GM21619 (cell line): ENCODE results near the gene AKNA.

ENCODE experiments used
- ATAC-seq: cut with Tn5 transposase; IDR thresholded peaks from one replicate; pipeline ENCODE4 v1.9.1; 2021; ENCODE audit not compliant: unreplicated experiment

Gene AKNA

DNA sequence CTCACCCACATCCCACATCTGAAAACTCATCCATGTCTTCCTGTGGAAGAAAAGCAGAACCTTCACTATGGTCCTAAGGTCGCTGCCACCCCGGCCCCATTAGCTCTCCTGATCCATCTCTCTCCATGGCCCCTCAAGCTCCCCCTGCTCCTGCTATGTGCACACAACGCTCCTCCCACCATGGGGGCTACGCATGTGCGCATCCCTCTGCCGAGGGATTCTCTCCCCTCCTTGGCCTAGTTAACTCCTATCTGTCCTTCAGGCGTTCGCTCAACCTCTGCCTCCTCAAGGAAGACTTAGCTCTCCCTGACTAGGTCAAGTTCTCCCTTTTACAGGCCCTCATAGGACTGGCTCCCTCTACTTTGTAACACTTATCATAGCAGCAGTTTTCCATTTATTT, 9.8 kb downstream of the AKNA start:
- ATAC-seq = no peak

DNA sequence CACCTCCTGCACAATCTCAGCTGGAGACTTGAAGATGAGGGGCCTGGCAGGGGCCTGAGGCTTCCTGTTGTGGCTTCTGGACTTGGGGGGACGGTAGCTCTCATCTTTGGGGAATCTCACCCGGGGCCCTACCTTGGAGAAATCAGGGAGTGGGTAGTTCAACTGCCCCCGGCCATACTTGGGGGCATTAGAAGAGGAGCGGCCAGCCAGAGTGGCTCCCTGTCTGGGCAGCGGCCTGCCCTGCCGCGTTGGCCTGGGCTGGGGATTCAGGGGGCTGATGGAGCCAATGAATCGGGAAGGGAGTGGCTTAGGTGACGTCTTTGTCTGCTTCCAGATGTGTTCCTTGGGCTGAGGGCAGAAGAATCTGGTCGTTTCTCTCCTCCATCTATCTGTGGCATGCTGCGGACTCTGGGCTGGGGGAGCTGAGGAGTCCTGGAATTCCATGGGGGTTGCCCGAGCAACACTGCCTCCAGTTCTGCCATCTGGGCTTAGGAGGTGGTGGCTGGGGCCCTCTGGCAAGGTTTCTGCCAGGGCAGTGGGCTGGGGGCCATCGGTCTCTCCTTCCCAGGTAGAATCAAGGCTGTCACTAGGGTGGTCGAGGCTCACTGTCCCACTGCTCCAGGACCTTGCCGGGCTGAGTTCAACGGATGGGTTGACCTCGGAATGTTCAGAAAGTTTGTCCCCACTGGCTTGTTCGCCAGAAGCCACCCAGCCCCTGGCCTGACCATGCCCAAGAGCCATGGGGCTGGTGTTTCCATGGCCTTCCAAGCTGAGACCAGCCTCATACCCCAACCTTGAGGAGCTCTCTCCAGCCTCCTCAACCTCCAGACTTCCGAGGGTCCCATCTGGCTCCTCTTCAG, 11.0 kb downstream of the AKNA start:
- no peak for ATAC-seq

DNA sequence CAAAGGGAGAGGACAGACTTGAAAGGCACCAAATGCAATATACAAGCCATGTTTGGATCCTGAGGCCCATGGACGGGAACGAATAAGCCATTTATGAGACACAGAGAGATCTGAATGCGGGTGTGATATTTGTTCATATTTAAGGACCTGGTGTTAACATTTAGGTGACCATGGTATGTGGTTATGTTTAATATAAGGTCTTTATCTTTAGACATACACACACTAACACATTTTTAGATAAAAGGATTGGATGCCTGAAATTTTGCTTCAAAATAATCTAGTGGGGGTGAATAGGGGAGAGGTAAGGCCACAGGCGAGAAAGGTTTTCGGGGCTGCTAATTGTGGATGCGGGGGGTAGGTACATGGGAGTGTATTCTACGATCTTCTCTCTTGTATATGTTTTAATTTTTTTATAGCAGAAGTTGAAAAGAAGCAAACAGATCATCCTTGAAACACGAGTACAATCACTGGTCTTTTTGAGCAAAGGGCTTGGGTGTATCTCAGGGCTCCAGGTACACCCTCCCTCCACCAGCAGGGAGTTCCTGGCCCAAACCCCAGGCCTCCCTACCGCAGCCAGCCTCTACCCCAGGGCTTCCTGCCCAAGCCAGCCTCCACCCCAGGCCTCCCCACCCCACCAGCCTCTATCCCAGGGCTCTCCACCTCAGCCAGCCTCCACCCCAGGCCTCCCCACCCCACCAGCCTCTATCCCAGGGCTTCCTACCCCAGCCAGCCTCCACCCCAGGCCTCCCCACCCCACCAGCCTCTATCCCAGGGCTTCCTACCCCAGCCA, 12.2 kb downstream of the AKNA start:
- ATAC-seq = no peak

DNA sequence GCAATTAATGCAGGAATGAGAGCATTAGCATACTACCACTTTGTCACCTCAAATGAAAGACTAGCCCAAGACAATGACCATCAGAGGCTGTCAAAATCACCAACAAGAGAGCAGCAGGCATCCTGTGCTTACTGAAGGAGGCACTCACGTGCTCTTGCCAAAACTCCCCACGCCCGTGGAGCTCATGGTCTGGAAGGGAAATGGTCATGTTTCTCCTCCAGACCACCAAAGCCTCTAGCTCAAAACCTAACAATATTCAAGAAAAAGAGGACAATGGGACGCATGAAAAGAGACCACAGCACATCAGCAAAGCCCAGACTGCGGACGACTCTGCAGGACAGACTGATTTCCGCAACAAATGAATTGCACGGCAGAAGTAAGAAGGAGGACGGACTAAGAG, 12.8 kb downstream of the AKNA start:
- no peak for ATAC-seq

DNA sequence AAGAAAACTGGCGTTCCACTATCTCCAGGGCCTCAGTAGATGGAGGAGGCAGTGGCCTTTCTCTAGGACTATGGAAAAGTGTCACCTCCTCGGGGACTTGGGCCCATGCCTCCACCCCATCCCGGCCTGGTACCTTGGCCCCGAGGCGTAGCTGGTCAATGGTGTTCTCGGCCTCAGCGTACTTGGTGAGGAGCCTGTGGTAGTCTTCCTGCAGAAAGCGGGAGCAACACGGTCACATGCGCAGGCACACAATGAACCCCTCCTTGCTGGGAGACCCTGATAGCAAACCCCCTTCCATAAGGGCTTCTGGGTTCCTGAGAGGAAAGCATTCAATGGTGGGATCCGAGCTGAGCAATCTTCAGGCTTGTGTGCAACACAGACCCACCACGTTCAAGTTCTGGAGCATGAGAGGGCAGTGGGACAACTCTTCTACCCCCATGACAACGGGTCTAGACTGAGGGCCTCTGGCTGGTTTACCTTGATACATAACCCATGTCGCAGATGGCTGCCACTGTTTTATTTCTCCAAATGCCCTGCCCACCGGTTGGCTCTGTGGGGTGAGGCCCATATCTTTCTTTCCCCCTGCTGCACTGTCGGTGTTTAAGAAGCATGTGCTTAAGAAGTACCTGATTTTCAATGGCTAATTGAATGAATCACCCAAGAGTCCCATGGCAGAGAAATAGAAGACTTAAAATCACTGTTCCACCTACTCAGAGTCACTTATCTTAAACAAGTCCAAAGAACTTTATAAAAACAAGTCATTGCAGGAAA, 13.6 kb downstream of the AKNA start:
- ATAC-seq = no peak

DNA sequence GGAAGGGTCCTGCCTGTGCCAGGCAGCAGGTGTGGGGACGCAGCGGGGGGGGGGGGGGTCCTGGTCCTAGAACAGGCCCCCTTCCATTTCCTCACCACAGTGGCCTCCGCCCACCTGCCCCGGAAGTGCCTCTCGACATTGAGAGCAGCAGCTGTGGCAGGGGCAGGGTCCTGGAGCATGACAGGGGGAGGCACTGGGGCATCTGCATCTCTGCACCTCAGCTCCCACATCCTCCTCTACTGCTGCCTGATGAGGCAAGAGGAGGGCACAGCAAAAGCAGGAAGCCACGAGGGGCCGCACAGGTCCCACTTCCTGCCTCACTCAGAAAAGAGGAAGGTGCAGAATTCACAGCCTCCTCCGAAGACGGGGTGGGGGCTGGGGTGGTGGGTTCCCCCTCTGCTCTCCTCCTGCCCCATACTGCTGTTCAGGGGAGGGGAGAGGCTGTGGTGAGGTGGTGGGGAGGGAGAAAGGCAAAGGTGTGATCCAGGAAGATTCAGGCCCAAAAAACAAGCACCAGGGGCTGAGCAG, 14.8 kb downstream of the AKNA start:
- ATAC-seq = peak; percentile 96

DNA sequence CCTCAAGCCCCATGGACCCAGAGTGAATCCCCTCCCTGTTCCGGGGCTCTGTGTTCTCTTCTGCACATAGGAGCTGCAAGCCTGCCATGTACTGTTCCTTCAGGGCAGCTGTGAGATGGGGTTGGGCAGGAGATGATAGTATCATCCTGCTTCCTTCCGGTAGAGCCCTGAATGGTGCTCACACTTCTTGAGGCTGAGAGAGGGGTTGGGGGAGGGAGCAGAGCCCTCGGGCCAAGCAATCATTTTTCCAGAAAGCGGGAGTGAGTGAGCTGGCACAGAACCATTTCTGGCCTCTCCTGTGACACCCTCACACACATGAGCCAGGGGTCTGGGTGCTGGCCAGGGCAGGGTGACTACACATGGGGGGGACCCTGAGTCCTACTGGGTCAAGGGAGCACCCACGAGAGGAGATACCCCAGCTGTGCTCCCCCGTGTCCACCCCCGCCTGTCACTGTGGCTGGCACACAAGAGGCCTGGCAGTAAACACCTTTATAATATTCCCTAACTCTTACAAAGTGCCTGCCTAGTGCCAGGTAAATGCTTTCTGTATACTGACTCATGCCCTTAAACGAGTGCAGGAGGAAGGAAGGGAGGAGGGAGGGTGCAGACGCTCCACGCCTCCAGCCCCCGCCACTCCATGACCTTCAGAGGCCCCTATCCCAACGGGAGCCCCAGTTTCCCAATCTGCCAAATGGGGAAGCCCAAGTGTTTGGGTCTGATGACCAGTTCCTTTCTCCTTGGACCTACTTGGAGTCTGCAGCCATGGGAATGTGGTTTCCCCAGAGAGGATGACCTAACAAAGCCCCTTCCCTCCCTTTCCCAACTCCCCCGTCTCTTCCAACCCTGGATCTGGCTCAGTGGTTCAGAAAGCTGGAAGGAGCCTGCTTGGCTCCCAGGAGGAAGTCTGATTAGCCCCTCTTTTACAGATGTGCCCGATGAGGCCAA, 15.5 kb downstream of the AKNA start:
- ATAC-seq = no peak

DNA sequence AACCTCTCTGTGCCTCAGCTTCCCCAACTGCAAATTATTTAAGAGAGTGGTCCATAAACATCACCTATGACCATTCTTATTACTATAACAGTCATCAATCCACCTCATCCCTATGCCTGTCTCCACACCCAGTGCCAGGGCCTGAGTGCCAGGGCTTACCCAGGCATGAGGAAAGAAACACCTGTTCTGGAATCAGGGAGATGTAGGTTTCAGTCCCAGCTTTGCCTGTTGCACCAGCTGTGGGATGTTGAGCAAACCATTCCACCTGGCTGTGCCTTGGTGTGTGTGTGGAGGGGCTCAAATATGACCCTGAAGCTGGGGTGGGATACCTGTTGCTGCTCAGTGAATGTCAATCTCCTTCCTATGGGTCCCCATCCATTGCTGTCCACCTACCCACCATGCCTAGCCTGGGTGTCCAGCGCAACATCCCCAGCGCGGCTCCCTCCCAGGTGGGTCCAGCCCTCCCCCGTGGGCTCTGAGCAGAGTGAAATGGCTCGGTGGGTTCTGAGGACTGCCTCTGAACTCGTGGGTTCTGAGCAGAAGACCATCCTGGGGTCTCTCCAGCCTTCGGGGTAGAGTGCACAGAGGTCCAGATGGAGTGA, 16.3 kb downstream of the AKNA start:
- ATAC-seq = no peak

DNA sequence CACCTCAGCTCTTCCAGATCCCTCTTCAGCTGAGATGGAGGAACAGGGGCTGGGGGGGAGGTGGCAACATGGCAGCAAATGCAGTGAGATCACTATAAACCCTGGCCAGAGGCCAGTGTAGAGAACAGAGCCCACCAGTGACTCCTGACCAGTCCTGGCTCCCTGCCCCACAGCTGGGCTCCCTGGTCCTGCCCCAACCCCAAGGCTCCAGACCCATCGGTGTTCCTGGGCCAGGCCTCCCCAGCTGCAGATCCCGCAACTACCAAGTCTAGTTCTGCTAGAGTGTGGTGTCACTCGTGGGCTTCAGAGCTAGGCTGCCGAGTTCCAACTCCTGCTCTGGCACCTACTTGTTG, 16.8 kb downstream of the AKNA start:
- no peak for ATAC-seq

DNA sequence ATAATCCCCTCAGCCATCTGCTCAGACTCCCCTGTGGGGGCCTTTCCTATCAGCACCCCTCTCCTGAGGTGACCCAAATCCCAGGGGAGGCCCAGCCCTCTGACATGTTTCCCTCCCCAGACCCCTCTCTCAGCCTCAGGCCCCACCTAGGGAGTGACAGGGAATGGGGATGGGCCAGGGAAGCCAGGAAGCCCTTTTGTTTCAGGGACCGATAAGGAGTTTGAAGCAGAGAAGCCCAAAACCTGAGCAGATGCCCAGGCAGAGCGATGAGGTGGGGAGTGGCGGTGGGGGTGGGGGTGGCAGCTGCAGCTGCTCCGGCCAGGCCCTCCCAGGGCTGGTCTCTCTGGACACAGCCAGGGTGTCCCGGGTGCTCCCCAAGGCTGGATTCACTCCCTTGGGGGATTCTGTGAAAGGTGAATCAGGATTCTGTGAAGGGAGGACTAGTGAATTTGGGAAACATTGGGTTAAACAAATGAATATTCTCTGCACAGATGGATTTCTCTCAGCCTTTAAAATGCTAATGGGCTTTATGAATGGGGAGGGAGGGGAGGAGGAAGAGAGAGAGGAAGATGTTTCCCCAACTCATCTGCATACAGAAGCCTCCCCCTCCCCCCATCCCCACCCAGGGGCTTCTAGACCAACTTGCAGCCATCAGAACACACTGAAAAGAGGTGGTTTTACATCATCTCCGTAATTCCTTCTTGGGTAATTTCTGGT, 17.4 kb downstream of the AKNA start:
- ATAC-seq = no peak

DNA sequence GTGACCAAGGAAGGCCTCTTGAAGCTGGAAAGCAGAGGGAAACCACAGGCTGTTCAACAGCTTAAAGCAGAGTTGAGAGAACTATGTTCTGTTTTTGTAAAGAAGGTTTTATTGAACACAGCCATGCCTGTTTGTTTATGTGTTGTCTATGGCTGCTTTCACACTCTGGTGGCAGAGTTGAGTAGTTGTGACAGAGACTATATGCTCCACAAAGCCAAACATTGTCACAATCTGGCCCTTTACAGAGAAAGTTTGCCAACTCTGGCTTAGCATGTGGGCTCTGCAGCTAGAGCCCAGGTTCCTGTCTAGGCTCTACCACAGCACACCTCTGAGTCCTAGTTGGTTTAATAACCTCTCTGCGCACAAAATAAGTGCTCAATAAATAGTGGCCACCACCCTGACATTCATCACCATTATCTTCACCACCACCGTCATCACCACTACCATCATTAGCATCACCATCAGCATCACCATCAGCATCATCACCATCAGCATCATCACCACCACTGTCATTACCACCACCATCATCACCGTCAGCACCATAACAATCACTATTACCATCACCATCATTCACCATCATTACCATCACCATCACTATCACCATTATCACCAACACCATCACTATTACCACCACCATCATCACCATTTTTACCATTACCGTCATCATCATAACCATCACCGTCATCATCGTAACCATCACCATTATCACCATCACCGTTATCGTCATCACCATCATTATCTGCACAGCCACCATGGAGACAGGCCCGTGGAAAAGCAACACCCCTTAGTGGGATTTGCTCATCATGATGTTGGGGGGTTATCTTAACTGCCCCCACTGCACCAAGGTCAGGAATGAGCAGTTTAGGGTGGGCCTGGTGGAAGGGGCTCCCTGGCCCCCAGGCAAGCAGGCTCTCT, 18.3 kb downstream of the AKNA start:
- no peak for ATAC-seq

DNA sequence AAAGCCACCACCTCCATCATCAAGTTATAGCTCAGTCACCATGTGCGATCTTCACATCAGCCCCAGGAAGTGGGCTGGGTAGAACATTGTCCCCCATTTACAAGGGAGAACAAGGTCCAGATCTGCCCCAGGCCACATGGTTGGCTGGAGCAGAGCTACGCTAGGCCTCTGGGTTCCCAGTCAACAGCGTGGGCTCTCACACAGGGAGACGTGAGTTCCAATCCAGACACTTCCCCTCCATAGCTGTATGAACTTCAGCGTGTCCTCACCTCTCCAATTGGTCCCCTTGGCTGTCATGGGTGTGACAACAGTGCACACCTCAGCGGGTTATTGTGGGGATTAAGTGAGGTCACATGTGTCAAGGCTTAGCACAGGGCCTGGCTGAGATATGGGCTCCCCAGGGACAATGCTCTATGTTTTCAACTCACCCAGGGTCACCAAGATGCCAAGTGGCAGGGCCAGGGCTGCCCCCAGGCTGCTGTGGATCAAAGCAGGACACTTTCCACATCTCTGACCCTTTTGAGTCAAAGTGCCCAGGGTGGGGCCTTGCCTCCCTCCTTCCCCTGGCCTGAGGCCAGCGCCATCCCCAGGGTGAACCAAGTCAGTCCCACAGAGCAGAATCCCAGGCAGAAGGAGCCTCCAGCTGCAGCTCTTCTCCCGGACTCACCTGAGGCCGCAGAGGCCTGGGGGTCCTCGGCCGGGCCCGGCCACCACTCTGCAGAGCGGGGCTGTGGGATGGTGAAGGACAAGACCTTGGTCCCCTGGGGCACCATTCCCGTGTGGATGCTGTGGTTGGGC, 19.8 kb downstream of the AKNA start:
- ATAC-seq = no peak

DNA sequence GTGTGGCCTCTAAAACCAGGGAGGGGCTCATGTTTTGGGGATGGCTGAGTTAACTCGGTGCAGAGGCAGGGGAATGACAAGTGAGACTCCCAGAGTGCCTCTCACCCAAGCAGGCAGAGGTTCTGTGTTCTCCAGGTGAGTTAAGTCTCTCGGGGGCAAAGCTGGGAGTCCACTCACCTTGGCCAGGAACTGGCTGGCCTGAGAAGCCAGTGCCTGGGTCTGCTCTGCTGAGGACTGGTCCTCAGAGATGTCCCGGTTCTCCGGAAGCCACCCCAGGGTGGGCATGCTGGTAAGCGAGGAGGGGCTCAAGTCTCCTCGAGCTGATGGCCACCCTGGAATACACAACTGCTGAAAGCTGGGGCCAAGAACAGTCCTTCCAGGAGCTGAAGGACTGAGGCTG, 20.4 kb downstream of the AKNA start:
- no peak for ATAC-seq

DNA sequence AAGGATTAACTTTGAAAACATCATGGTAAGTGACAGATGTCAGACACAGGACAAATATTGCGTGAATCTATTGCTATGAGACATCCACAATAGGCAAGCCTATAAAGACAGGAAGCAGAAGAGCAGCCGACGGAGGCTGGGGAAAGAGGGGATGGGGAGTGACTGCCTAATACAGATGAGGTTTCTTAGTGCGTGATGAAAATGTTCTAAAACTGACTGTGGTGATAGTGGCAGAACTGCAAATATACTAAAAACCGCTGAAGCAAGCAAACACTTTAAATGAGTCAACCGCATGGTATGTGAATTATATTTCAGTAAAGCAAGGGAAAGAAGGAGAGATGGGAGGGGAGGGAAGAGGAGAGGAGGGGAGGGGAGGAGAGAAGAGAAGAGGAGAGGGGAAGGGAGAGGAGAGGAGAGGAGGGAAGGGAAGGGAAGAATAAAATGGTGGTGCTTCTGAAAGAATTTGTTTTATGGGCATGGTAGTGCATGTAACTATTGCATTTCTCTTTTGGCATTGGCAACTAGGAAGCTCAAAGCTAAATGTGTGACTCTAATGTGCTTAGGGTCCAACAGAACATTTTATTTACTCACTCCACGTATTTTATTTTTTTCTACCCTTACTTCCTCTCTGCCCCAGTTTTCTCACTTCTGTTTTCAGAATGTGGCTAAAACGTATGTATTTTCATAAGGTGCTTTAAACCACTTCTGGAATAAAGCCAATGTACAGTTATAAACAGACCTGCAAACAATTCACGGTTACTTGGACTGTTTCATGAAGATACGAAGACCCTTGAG, 21.3 kb downstream of the AKNA start:
- peak; percentile 37 for ATAC-seq

DNA sequence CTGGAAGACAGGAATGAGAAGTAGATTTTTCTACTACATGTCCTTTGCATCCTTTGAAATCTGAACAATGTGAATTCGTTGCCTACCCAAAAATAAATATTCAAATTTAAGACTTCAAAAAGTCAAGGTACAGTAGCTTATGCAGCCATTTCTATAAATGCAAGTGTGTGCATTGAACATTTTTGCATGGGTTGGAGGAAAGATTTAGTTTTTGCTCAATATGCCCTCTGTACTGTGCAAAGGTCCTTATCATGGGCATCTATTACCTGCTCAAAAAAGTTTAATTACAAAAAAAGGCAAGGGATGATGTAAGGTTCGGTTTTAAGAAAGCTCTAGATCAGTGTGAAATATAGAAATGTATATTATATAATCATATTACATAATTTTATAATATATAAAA, 22.6 kb downstream of the AKNA start:
- ATAC-seq = no peak

DNA sequence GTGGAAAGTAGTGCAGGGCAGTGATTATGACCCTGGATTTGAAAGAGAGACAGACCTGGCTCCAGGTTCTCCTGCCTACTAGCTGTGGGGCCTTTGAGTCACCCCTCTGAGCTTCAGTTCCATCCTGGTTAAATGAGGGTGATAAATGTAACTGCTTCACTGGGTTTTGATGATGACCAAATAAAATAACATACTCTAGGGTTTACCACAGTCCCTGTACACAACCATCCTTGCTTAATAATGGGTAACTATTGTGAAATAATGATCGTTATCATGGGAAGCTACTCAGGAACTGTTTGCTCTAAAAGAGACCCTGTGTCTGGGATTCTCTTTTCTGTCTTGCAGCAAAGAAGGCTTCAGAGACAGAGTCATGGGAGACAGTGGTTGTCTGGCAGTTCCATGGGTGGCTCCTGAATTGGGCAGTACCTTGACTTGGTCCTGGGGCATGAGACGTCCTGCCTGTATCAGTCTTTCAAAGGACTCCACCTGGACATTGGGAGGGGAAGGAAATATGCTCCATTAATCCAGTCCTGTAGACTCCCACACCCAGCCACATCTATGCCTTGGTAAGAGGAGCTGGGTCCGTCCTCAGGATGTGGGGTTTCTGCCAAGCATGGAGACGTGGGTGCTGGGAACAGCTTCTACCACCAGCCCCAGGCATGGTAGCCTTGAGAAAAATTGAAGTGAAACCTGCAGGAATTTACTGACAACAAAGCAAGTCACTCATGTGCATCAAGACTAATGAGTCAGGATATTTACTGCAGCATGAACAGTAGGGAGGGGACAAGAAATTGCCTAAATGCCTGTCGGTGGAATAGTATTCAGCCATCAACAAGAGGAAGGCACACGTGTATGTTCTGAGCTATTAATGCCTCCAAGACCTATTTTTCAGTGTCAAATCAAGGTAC, 23.4 kb downstream of the AKNA start:
- no peak for ATAC-seq
